GM12878 (cell line): Measurements from ENCODE around the gene HIRA. TPM values are rescaled to one million over a fixed set of nuclear protein-coding genes. Genes with fewer than 3 reads are reported as not detected.

Experiments used
- ATAC-seq: fragments of 200-7000 bp; cut with Tn5 transposase; 3 replicates; pipeline ENCODE4 v1.9.1; 2020; ENCODE audit warnings: mild to moderate bottlenecking, moderate library complexity
- BruUV-seq: library from RNA; stranded (reverse); fragments of 400-500 nt; replicated peaks from 2 replicates; lab custom pipeline; 2021; lab: Mats Ljungman, UMichigan
- CTCF ChIA-PET: fragments of 300-600 bp; sonication (Branson Sonifier 250); formaldehyde crosslinking; extraction: SDS; loops from one replicate; lab custom pipeline; 2021; ENCODE audit warnings: inconsistent platforms; lab: Yijun Ruan, JAX
- POLR2A ChIA-PET: fragments of 350-600 bp; formaldehyde crosslinking; extraction: SDS; loops from one replicate; lab custom pipeline; 2021; ENCODE audit warnings: inconsistent platforms; lab: Charles Lee
- RAD21 ChIA-PET: fragments of 300-600 bp; sonication (Branson Sonifier 250); formaldehyde crosslinking; loops from one replicate; lab custom pipeline; 2023; ENCODE audit warnings: antibody characterized with exemption; ENCODE audit not compliant: unreplicated experiment; lab: Charles Lee
- SMC1A ChIA-PET: fragments of 300-600 bp; sonication (Branson Sonifier 250); formaldehyde crosslinking; loops from one replicate; lab custom pipeline; 2023; ENCODE audit not compliant: unreplicated experiment, uncharacterized antibody; lab: Charles Lee
- DNase-seq: peaks from one replicate; pipeline ENCODE4 v3.0.0-alpha.2; 2011; ENCODE audit warnings: low read depth, low spot score
- FAIRE-seq: peaks from 3 replicates; lab custom pipeline; 2011; peaks lifted over from hg19 to GRCh38; lab: Jason Lieb, UNC
- H2AFZ ChIP-seq: 2 replicates; pipeline ENCODE4 v1.6.0; 2011; ENCODE audit warnings: low read depth, low read length, control low read depth; ENCODE audit not compliant: control insufficient read depth
- H3K27ac ChIP-seq: 2 replicates; pipeline ENCODE4 v1.5.1; 2011; ENCODE audit warnings: control low read depth; ENCODE audit not compliant: control insufficient read depth, insufficient read depth
- H3K27me3 ChIP-seq, 2 experiments: replicated peaks in 1 of 2; 2 replicates each; pipeline versions ENCODE4 v1.6.0 to v1.6.1; 2011; ENCODE audit warnings: low read length in 1 of 2; ENCODE audit not compliant: control insufficient read depth in 2 of 2, insufficient read depth in 2 of 2
- H3K36me3 ChIP-seq, 2 experiments: 2 replicates each; pipeline ENCODE4 v1.5.1; 2011; ENCODE audit warnings: low read length in 1 of 2; ENCODE audit not compliant: control insufficient read depth in 2 of 2, insufficient read depth in 2 of 2
- H3K4me1 ChIP-seq: 2 replicates; pipeline ENCODE4 v1.6.1; 2011; ENCODE audit warnings: mild to moderate bottlenecking, low read length, moderate library complexity, mixed read lengths; ENCODE audit not compliant: control insufficient read depth, insufficient read depth
- H3K4me2 ChIP-seq: 2 replicates; pipeline ENCODE4 v1.6.0; 2011; ENCODE audit warnings: control low read depth; ENCODE audit not compliant: control insufficient read depth, insufficient read depth
- H3K4me3 ChIP-seq: fragments of 200-600 bp; sonication (generic); 2 replicates; pipeline ENCODE4 v1.5.1; 2016
- H3K79me2 ChIP-seq: 2 replicates; pipeline ENCODE4 v1.6.0; 2011; ENCODE audit warnings: low read length; ENCODE audit not compliant: control insufficient read depth, insufficient read depth
- H3K9ac ChIP-seq: 2 replicates; pipeline ENCODE4 v1.8.0; 2011; ENCODE audit warnings: low read length, control low read depth, mixed read lengths; ENCODE audit not compliant: control insufficient read depth, insufficient read depth
- H3K9me3 ChIP-seq: replicated peaks from 3 replicates; pipeline ENCODE4 v1.5.1; 2011; ENCODE audit warnings: mild to moderate bottlenecking, low read length; ENCODE audit not compliant: control insufficient read depth, insufficient read depth
- H4K20me1 ChIP-seq: 2 replicates; pipeline ENCODE4 v1.6.0; 2011; ENCODE audit not compliant: control insufficient read depth, insufficient read depth
- ATF7 ChIP-seq: fragments of 450-650 bp; IDR thresholded peaks from 2 replicates; pipeline ENCODE4 v1.6.1; 2016; ENCODE audit warnings: low read depth, mild to moderate bottlenecking
- BCL11A ChIP-seq: IDR thresholded peaks from 2 replicates; pipeline ENCODE4 v1.6.1; 2011; ENCODE audit warnings: low read depth, low read length
- CBX5 ChIP-seq: sonication (generic); IDR thresholded peaks from 2 replicates; pipeline ENCODE4 v1.6.1; 2016; ENCODE audit warnings: low read depth, moderate library complexity, mild to moderate bottlenecking, inconsistent platforms
- CREB1 ChIP-seq: IDR thresholded peaks from 2 replicates; pipeline ENCODE4 v1.6.1; 2012; ENCODE audit warnings: low read depth, mild to moderate bottlenecking, inconsistent platforms
- FOS ChIP-seq: IDR thresholded peaks from 3 replicates; pipeline ENCODE4 v1.6.1; 2011; ENCODE audit warnings: borderline replicate concordance; ENCODE audit not compliant: insufficient read length; ENCODE audit errors: extremely low read depth
- IKZF1 ChIP-seq: fragments of 450-650 bp; conservative IDR thresholded peaks from 2 replicates; pipeline ENCODE4 v1.6.1; 2017; ENCODE audit warnings: antibody characterized with exemption, mild to moderate bottlenecking
- MEF2B ChIP-seq: fragments of 450-650 bp; IDR thresholded peaks from 2 replicates; pipeline ENCODE4 v1.6.1; 2018; ENCODE audit warnings: mild to moderate bottlenecking, moderate library complexity; ENCODE audit not compliant: partially characterized antibody, poor library complexity, severe bottlenecking
- NFIC ChIP-seq: IDR thresholded peaks from 2 replicates; pipeline ENCODE4 v1.6.1; 2012; ENCODE audit warnings: low read depth, mild to moderate bottlenecking, inconsistent platforms, low read length, moderate library complexity
- RAD51 ChIP-seq: fragments of 450-650 bp; IDR thresholded peaks from 2 replicates; pipeline ENCODE4 v1.6.1; 2016; ENCODE audit warnings: moderate library complexity, mild to moderate bottlenecking, inconsistent platforms
- SIN3A ChIP-seq: IDR thresholded peaks from 2 replicates; pipeline ENCODE4 v1.6.1; 2012; ENCODE audit warnings: low read depth, low read length, improper control_type of control experiment
- SREBF1 ChIP-seq: IDR thresholded peaks from 2 replicates; pipeline ENCODE4 v1.6.1; 2012; ENCODE audit warnings: mild to moderate bottlenecking, low read length
- ZNF274 ChIP-seq: IDR thresholded peaks from one replicate; pipeline ENCODE4 v1.8.0; 2011; ENCODE audit not compliant: insufficient read length, insufficient read depth
- ZSCAN29 ChIP-seq: fragments of 450-650 bp; IDR thresholded peaks from 2 replicates; pipeline ENCODE4 v1.6.1; 2017; ENCODE audit warnings: mild to moderate bottlenecking, moderate library complexity
- WGBS: methylation state at CpG from one replicate; pipeline ENCODE4 v1.1.6; 2016; ENCODE audit warnings: low lambda C conversion rate; ENCODE audit not compliant: insufficient replicate concordance, insufficient coverage; ENCODE audit errors: missing lambda C conversion rate; 5-methylcytosine and 5-hydroxymethylcytosine counted together
- in situ Hi-C: fragments of 300-500 bp; cut with MboI; formaldehyde crosslinking; loops from 9 replicates; pipeline ENCODE4 v1.14.3; 2018; ENCODE audit warnings: mixed read lengths
- intact Hi-C: fragments of 100-400 bp; cut with micrococcal nuclease; formaldehyde crosslinking; loops from one replicate; pipeline ENCODE4 v1.14.2; 2022; ENCODE audit not compliant: unreplicated experiment
- polyA plus RNA-seq, 11 experiments: library from polyadenylated mRNA; depleted of rRNA in 4 of 11; unstranded in 6 of 11; stranded (reverse) in 5 of 11; fragments of >200 nt; fragmentation: Nextera tagmentation in 4 of 11; fragmentation: Illumina TruSeq in 1 of 11; extraction: Ambion mirVana in 4 of 11; extraction: Trizol in 1 of 11; gene quantifications; 1 replicate in 1 of 11; 2 replicates in 10 of 11; pipeline versions ENCODE4 v1.2.1 to v1.2.3, GENCODE V29; 2011 to 2016; ENCODE audit warnings: inconsistent platforms in 2 of 11, missing spikeins in 2 of 11, low read depth in 1 of 11
- total RNA-seq, 4 experiments: library from RNA; depleted of rRNA in 3 of 4; stranded (reverse); fragments of >200 nt in 3 of 4; fragmentation: Illumina TruSeq in 1 of 4; extraction: Trizol in 1 of 4; gene quantifications; 2 replicates each; pipeline versions ENCODE4 v1.2.1 to v1.2.3, GENCODE V29; 2013 to 2021
- TF ChIP-seq, protein P1 (sequence below): fragments of 450-650 bp; IDR thresholded peaks from 2 replicates; pipeline ENCODE4 v1.6.1; 2017; ENCODE audit warnings: mild to moderate bottlenecking, moderate library complexity
- TF ChIP-seq, protein P2 (sequence below): fragments of 450-650 bp; IDR thresholded peaks from 2 replicates; pipeline ENCODE4 v1.6.1; 2017; ENCODE audit warnings: mild to moderate bottlenecking, low read depth, inconsistent platforms; ENCODE audit not compliant: poor library complexity, severe bottlenecking

HIRA gene
- total and polyA plus RNA-seq, 10 of the 15 experiments (the other 5 are each of a cell fraction or from before 2014, with no cell fraction given): 0.34 to 32.7 (median 14.5) TPM

DNA sequence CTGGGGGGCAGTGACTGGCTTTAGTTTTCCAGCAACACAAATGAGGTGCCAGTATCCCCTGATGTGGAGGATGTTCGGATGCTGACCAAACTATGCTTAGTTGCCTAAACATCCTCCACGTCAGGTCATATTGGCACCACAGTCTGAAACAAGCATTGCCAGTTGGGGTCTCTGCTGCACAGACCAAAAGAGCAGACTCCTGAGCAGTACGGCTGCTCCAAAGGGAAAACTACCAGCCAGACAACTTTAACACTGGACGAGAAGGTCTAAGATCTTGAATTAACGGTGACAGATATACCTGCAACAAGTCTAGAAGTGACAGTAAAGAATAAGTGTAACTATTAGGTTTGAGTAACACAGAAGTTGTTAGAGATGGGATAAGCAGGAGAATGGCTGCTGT lies 99.6 kb downstream of the HIRA start:
- Histone ChIP-seq H3K27ac (no peak overlapping the region), H4K20me1 (no peaks in the 10 kb centered on the region), H3K9me3 (peaks cover 5% of the 10 kb centered on the region; the same call in 1 of the 3 replicates), H3K36me3 (peaks cover 15 to 22% of the 10 kb centered on the region in 2 experiments), H3K4me1 (no peaks in the 10 kb centered on the region), H3K27me3 (no peaks in the 10 kb centered on the region), H2AFZ (no peak overlapping the region), H3K79me2 (no peaks in the 10 kb centered on the region), H3K9ac (no peak overlapping the region), H3K4me3 (no peak overlapping the region), H3K4me2 (no peak overlapping the region)
- in situ Hi-C loops: no loop called here
- RAD21 ChIA-PET: no interaction called here
- FAIRE-seq (no peak), ATAC-seq (no peak), DNase-seq (no peak)
- WGBS: 100% methylated on average over 5 of the region's 5 CpGs
- TF ChIP-seq ZNF274 (no peak), BCL11A (no peak), ZSCAN29 (no peak), NFIC (no peak), FOS (no peak)
- BruUV-seq: no TSS peak
- POLR2A ChIA-PET: no interaction called here
- intact Hi-C loops: no loop called here
- CTCF ChIA-PET: no interaction called here
- SMC1A ChIA-PET: no interaction called here

DNA sequence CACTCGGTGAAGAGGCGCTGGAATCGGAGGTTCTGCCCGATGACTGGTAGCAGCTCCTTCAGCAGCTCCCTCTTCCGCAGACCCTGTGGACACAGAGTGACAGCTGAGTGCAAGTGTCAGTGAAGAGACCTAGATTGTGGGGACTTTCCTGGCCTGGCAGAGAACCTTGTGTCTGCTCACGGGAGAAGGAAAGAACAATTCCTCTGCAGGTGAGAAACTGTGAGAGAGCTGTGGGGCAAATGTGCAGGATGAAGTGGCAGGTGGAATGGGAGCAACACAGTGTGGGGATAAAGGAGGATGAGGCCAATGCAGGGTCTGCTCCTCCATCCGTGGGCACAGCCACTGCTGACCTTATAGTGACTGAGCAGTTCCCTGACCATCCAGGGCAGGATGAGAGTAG lies 100.1 kb downstream of the HIRA start:
- H4K20me1 ChIP-seq: no peaks in the 10 kb centered on the region
- no peaks in the 10 kb centered on the region for H3K79me2 ChIP-seq
- WGBS: 98% methylated on average over 7 of the region's 7 CpGs
- ChIA-PET SMC1A (no interaction called here), RAD21 (no interaction called here), POLR2A (no interaction called here), CTCF (no interaction called here)
- no peaks in the 10 kb centered on the region for H3K4me1 ChIP-seq
- ATAC-seq (no peak), DNase-seq (no peak), FAIRE-seq (no peak)
- intact Hi-C loops (no loop called here), in situ Hi-C loops (no loop called here)
- H2AFZ ChIP-seq: no peak overlapping the region
- H3K4me3 ChIP-seq: no peak overlapping the region
- peaks cover 13 to 22% of the 10 kb centered on the region in 2 experiments for H3K36me3 ChIP-seq
- H3K9me3 ChIP-seq: peaks cover 5% of the 10 kb centered on the region; the same call in 1 of the 3 replicates
- BruUV-seq: no TSS peak
- no peak overlapping the region for H3K27ac ChIP-seq
- no peak overlapping the region for H3K4me2 ChIP-seq
- no peaks in the 10 kb centered on the region for H3K27me3 ChIP-seq
- no peak overlapping the region for H3K9ac ChIP-seq
- TF ChIP-seq, protein P1, sequence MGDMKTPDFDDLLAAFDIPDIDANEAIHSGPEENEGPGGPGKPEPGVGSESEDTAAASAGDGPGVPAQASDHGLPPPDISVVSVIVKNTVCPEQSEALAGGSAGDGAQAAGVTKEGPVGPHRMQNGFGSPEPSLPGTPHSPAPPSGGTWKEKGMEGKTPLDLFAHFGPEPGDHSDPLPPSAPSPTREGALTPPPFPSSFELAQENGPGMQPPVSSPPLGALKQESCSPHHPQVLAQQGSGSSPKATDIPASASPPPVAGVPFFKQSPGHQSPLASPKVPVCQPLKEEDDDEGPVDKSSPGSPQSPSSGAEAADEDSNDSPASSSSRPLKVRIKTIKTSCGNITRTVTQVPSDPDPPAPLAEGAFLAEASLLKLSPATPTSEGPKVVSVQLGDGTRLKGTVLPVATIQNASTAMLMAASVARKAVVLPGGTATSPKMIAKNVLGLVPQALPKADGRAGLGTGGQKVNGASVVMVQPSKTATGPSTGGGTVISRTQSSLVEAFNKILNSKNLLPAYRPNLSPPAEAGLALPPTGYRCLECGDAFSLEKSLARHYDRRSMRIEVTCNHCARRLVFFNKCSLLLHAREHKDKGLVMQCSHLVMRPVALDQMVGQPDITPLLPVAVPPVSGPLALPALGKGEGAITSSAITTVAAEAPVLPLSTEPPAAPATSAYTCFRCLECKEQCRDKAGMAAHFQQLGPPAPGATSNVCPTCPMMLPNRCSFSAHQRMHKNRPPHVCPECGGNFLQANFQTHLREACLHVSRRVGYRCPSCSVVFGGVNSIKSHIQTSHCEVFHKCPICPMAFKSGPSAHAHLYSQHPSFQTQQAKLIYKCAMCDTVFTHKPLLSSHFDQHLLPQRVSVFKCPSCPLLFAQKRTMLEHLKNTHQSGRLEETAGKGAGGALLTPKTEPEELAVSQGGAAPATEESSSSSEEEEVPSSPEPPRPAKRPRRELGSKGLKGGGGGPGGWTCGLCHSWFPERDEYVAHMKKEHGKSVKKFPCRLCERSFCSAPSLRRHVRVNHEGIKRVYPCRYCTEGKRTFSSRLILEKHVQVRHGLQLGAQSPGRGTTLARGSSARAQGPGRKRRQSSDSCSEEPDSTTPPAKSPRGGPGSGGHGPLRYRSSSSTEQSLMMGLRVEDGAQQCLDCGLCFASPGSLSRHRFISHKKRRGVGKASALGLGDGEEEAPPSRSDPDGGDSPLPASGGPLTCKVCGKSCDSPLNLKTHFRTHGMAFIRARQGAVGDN: no peak
- TF ChIP-seq MEF2B: no peak
- TF ChIP-seq RAD51: no peak
- TF ChIP-seq CREB1: no peak
- TF ChIP-seq CBX5: no peak
- TF ChIP-seq, protein P2, sequence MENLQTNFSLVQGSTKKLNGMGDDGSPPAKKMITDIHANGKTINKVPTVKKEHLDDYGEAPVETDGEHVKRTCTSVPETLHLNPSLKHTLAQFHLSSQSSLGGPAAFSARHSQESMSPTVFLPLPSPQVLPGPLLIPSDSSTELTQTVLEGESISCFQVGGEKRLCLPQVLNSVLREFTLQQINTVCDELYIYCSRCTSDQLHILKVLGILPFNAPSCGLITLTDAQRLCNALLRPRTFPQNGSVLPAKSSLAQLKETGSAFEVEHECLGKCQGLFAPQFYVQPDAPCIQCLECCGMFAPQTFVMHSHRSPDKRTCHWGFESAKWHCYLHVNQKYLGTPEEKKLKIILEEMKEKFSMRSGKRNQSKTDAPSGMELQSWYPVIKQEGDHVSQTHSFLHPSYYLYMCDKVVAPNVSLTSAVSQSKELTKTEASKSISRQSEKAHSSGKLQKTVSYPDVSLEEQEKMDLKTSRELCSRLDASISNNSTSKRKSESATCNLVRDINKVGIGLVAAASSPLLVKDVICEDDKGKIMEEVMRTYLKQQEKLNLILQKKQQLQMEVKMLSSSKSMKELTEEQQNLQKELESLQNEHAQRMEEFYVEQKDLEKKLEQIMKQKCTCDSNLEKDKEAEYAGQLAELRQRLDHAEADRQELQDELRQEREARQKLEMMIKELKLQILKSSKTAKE: no peak
- no peak for TF ChIP-seq IKZF1
- no peak for TF ChIP-seq SIN3A
- no peak for TF ChIP-seq ATF7
- no peak for TF ChIP-seq SREBF1
